Epithelial cell of esophagus (primary cell): Measurements from ENCODE around the gene UGGT1.

Source experiments
- DNase-seq: peaks from one replicate; pipeline ENCODE4 v3.0.0; 2010; ENCODE audit warnings: low read depth
- H3K4me3 ChIP-seq: 2 replicates; pipeline ENCODE4 v1.5.1; 2011; ENCODE audit warnings: mild to moderate bottlenecking, low read length, control low read depth
- CTCF ChIP-seq: IDR thresholded peaks from 2 replicates; pipeline ENCODE4 v1.5.1; 2011; ENCODE audit warnings: low read depth, mild to moderate bottlenecking, low read length, control low read depth, inconsistent platforms; ENCODE audit not compliant: insufficient read depth; ENCODE audit errors: missing control alignments

The UGGT1 gene

DNA sequence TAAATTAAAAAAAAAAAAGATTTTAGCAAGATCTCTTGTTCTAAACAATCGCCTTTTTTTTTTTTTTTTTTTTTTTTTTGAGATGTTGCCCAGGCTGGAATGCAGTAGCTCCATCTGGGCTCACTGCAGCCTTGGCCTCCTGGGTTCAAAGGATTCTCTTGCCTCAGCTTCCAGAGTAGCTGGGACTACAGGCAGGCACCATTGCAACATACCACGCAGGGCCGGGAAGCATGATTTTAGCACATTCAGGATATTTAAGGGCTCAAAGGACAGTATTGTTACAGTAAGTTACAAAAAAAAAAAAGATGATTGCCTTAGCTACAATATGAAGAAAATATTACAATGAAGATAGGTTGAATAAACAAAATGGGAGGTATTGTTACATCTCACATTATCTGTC lies 33.7 kb upstream of the UGGT1 start:
- no peak overlapping the region for H3K4me3 ChIP-seq
- TF ChIP-seq CTCF, result no peak

GRCh38 chr2:128058114-128058513 lies 32.9 kb upstream of the UGGT1 start:
- no peak for TF ChIP-seq CTCF
- no peak overlapping the region for H3K4me3 ChIP-seq
- no peak for DNase-seq

More for the DNA sequence above, 33.7 kb upstream of the UGGT1 start:
- no peak for DNase-seq

DNA sequence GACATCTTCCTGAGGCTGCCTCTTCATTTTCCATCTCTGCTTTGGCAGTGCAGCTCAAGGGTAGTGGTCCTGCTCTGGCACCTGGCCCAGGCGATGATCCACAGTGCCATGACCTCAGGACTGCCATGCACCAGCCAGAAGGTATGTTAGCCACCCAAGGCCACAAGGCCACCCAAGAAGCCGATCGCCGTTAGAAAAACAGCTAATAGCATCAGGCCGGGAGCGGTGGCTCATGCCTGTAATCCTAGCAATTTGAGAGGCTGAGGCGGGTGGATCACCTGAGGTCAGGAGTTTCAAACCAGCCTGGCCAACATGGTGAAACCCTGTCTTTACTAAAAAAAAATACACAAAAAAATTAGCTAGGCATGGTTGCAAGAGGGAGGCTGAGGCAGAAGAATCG lies 28.4 kb upstream of the UGGT1 start:
- H3K4me3 ChIP-seq, result no peak overlapping the region
- DNase-seq, result no peak
- no peak for TF ChIP-seq CTCF

GRCh38 chr2:128064353-128064752 lies 26.6 kb upstream of the UGGT1 start:
- no peak for TF ChIP-seq CTCF
- DNase-seq, result no peak
- no peak overlapping the region for H3K4me3 ChIP-seq

- TF ChIP-seq CTCF, result no peak
- no peak for DNase-seq
- no peak overlapping the region for H3K4me3 ChIP-seq
Measured at GRCh38 chr2:128069769-128070168, 21.2 kb upstream of the UGGT1 start.

DNA sequence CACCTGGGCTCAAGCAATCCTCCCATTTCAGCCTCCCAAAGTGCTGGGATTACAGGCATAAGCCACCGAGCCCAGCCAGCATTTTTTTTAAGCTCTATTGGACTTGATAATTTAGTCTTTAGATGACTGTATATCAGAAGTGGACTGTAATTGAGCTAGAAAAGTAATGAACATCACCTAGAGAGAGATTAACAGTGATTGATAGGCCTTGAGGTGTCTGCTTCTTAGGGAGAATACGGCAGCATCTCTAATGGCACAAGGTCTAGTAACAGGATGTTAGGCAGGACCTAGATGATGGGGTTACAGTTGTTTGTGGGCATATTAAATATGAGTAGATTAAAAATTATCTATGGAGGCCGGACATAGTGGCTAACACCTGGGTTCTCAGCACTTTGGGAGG lies 17.7 kb upstream of the UGGT1 start:
- DNase-seq, result no peak
- no peak for TF ChIP-seq CTCF
- H3K4me3 ChIP-seq, result no peak overlapping the region

DNA sequence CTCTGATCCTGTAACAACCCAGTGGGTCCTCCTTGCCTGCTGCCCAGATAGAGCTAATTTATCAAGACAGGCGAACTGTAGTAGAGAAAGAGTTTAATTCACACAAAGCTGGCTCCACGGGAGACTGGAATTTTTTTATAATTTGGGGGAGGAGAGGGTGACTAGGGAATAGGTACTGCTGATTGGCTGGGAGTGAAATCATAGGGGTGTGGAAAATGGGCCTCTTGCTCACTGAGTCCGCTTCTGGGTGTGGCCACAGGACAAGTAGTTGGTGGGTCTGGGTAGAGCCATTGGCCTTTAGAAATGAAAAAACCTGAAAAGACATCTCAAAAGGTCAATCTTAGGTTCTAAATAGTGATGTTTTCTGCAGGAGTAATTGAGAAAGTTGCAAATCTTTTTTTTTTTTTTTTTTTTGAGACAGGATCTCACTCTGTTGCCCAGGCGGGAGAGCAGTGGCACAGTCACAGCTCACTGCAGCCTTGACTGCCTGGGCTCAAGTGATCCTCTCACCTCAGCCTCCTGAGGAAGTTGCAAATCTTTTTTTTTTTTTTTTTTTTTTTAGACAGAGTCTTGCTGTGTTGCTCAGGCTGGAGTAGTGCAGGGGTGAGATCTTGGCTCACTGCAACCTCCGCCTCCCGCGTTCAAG lies 14.4 kb upstream of the UGGT1 start:
- no peak for DNase-seq
- no peak overlapping the region for H3K4me3 ChIP-seq
- TF ChIP-seq CTCF, result no peak
